ENCODE data around the gene ELMO2.

The ELMO2 gene

DNA sequence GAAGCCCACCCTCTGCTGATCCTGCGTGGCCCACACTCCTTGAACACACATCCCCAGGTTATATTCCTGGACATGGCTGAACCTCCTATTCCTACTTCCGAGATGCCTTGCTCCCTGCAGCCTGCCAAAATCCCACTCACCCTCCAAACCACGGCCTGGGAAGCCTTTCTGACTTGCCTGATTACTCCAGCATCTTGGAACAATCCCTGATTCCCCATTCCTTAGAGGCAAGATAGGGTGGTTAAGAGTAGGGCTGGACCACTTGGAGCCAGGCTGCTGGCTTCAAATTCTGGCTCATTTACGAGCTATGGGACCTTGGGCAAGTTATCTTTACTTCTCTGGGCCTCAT lies 52.2 kb downstream of the ELMO2 start:
- H3K4me2 ChIP-seq (ENCODE audit: low read length) = no peak overlapping the region

DNA sequence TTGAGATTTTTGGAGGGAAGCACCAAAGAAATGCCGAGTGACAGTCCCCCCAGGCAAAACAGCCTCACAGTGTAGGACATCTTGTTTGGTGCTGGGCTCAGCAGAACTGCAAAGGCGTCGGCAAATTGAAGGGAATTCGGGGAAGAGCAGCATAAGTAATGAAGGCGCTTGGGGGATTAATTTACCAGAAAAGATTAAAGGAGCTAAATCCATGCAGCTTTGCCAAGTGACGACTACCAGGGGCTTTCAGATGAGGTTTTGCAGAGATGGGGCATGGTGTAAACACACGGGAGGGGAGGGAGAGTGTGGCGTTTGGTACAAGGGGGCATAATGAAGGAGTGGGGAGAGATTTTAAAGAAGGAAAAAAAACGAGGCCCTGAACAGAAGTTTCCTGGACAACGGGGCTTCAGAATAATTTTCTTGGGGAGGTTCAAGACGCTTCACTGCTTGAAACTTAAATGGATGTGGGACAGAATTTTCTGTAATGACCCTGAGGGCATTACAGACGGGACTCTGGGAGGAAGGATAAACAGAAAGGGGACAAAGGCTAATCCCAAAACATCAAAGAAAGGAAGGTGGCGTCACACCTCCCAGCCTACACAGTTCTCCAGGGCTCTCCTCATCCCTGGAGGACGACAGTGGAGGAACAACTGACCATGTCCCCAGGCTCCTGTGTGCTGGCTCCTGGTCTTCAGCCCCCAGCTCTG lies 52.8 kb downstream of the ELMO2 start:
- Histone ChIP-seq H4K20me1 (ENCODE audit: control insufficient read depth, insufficient read depth, low read depth, low read length) (no peaks in the 10 kb centered on the region), H3K9me2 (replicated peaks; ENCODE audit: control insufficient read depth, low read length) (no peaks in the 10 kb centered on the region), H3K27ac (ENCODE audit: low read depth, low read length) (no peak overlapping the region), H3K4me3 (ENCODE audit: low read length) (no peak overlapping the region), H3K36me3 (ENCODE audit: control insufficient read depth, low read length) (peaks cover 11% of the 10 kb centered on the region), H3K9me3 (ENCODE audit: control insufficient read depth, insufficient read depth, low read length) (no peaks in the 10 kb centered on the region), H3K4me1 (ENCODE audit: control insufficient read depth, low read length) (peaks cover 24% of the 10 kb centered on the region), H3K4me2 (ENCODE audit: low read length) (no peak overlapping the region), H3K79me2 (ENCODE audit: control insufficient read depth, low read length) (no peaks in the 10 kb centered on the region), H3F3A (ENCODE audit: control insufficient read depth, insufficient read depth) (no peaks in the 10 kb centered on the region), H3K27me3 (ENCODE audit: control insufficient read depth, low read length) (no peaks in the 10 kb centered on the region)
- TF ChIP-seq CTCF (IDR thresholded peaks at IDR 0.05; ENCODE audit: low read depth, low read length, poor library complexity, severe bottlenecking) (no peak), EZH2phosphoT487 (IDR thresholded peaks at IDR 0.05; ENCODE audit: borderline replicate concordance, low read length) (no peak)

More for the DNA sequence above, 52.2 kb downstream of the ELMO2 start:
- no peak overlapping the region for H3K4me3 ChIP-seq (ENCODE audit: low read length)
- peaks cover 5% of the 10 kb centered on the region; the same call in 1 of the 2 replicates for H3K79me2 ChIP-seq (ENCODE audit: control insufficient read depth, low read length)
- no peaks in the 10 kb centered on the region for H3K9me3 ChIP-seq (ENCODE audit: control insufficient read depth, insufficient read depth, low read length)
- H3F3A ChIP-seq (ENCODE audit: control insufficient read depth, insufficient read depth) = no peaks in the 10 kb centered on the region
- H3K27ac ChIP-seq (ENCODE audit: low read depth, low read length) = no peak overlapping the region
- peaks cover 11% of the 10 kb centered on the region for H3K36me3 ChIP-seq (ENCODE audit: control insufficient read depth, low read length)
- H4K20me1 ChIP-seq (ENCODE audit: control insufficient read depth, insufficient read depth, low read depth, low read length) = no peaks in the 10 kb centered on the region; the same call in 1 of the 2 replicates
- no peak for TF ChIP-seq CTCF (IDR thresholded peaks at IDR 0.05; ENCODE audit: low read depth, low read length, poor library complexity, severe bottlenecking)
- TF ChIP-seq EZH2phosphoT487 (IDR thresholded peaks at IDR 0.05; ENCODE audit: borderline replicate concordance, low read length) = no peak
- H3K27me3 ChIP-seq (ENCODE audit: control insufficient read depth, low read length) = no peaks in the 10 kb centered on the region
- no peaks in the 10 kb centered on the region for H3K9me2 ChIP-seq (replicated peaks; ENCODE audit: control insufficient read depth, low read length)
- peaks cover 20% of the 10 kb centered on the region for H3K4me1 ChIP-seq (ENCODE audit: control insufficient read depth, low read length)

- Histone ChIP-seq H3F3A (ENCODE audit: control insufficient read depth, insufficient read depth) (no peaks in the 10 kb centered on the region), H3K27ac (ENCODE audit: low read depth, low read length) (no peak overlapping the region), H3K4me2 (ENCODE audit: low read length) (no peak overlapping the region), H3K27me3 (ENCODE audit: control insufficient read depth, low read length) (no peaks in the 10 kb centered on the region), H3K4me3 (ENCODE audit: low read length) (no peak overlapping the region), H3K9me2 (replicated peaks; ENCODE audit: control insufficient read depth, low read length) (no peaks in the 10 kb centered on the region), H4K20me1 (ENCODE audit: control insufficient read depth, insufficient read depth, low read depth, low read length) (no peaks in the 10 kb centered on the region), H3K4me1 (ENCODE audit: control insufficient read depth, low read length) (peaks cover 24% of the 10 kb centered on the region), H3K36me3 (ENCODE audit: control insufficient read depth, low read length) (peaks cover 11% of the 10 kb centered on the region), H3K79me2 (ENCODE audit: control insufficient read depth, low read length) (no peaks in the 10 kb centered on the region), H3K9me3 (ENCODE audit: control insufficient read depth, insufficient read depth, low read length) (no peaks in the 10 kb centered on the region)
- TF ChIP-seq CTCF (IDR thresholded peaks at IDR 0.05; ENCODE audit: low read depth, low read length, poor library complexity, severe bottlenecking) = no peak
- TF ChIP-seq EZH2phosphoT487 (IDR thresholded peaks at IDR 0.05; ENCODE audit: borderline replicate concordance, low read length) = no peak
These were observed 54.0 kb downstream of the ELMO2 start for GRCh38 chr20:46352370-46352938.
